Right renal cortex interstitium (tissue), 3 donors: ENCODE data around the gene SOD1. TPM values are rescaled to one million over a fixed set of nuclear protein-coding genes. Genes with fewer than 3 reads are reported as not detected.

Experiments
- polyA plus RNA-seq, 3 donors: library from polyadenylated mRNA; unstranded; fragments of 120-200 nt; gene quantifications; one replicate each; pipeline ENCODE4 v1.2.1, GENCODE V29; 2013; ENCODE audit not compliant: insufficient read length in 3 of 3

SOD1 gene
- polyA plus RNA-seq, 3 donors = 298 to 304 (median 298) TPM

Other genes with a start within 250 kb of the SOD1 start
- gene SCAF4, start 72.4 kb downstream of the SOD1 start, polyA plus RNA-seq = 10 to 100 TPM; 31.9 to 37.5 (median 33.2) TPM
- gene HUNK, start 213.3 kb downstream of the SOD1 start, polyA plus RNA-seq = 10 to 100 TPM; 14.5 to 16.1 (median 15.1) TPM